MM.1S (cell line): ENCODE measurements around the gene MAP2.

Source experiments
- DNase-seq: peaks from one replicate; pipeline ENCODE4 v3.0.0-alpha.2; 2015
- H2AFZ ChIP-seq: fragments of 300-600 bp; sonication (generic); 2 replicates; pipeline ENCODE4 v1.6.0; 2016; ENCODE audit warnings: antibody characterized with exemption, low read length
- H3F3A ChIP-seq: fragments of 300-600 bp; sonication (generic); 2 replicates; pipeline ENCODE4 v1.6.1; 2016; ENCODE audit warnings: mild to moderate bottlenecking, antibody characterized with exemption, low read length, moderate library complexity, mixed read lengths; ENCODE audit not compliant: insufficient read depth
- H3K27ac ChIP-seq: fragments of 300-600 bp; sonication (generic); 2 replicates; pipeline ENCODE4 v1.5.1; 2016; ENCODE audit warnings: mild to moderate bottlenecking, low read length
- H3K27me3 ChIP-seq: fragments of 300-600 bp; sonication (generic); replicated peaks from 2 replicates; pipeline ENCODE4 v1.6.0; 2016; ENCODE audit warnings: low read length; ENCODE audit not compliant: insufficient read depth
- H3K36me3 ChIP-seq: fragments of 300-600 bp; sonication (generic); replicated peaks from 2 replicates; pipeline ENCODE4 v1.6.1; 2016; ENCODE audit warnings: mild to moderate bottlenecking, low read length, mixed read lengths; ENCODE audit not compliant: insufficient read depth
- H3K4me1 ChIP-seq: fragments of 300-600 bp; sonication (generic); 2 replicates; pipeline ENCODE4 v1.6.1; 2016; ENCODE audit warnings: low read length, mixed read lengths
- H3K4me2 ChIP-seq: fragments of 300-600 bp; sonication (generic); 2 replicates; pipeline ENCODE4 v1.6.0; 2016; ENCODE audit warnings: low read depth, low read length
- H3K4me3 ChIP-seq: fragments of 300-600 bp; sonication (generic); 2 replicates; pipeline ENCODE4 v1.5.1; 2016; ENCODE audit warnings: low read length, mixed read lengths
- H3K79me2 ChIP-seq: fragments of 300-600 bp; sonication (generic); 2 replicates; pipeline ENCODE4 v1.6.1; 2016; ENCODE audit warnings: mixed run types, low read length, mixed read lengths
- H3K9ac ChIP-seq: fragments of 300-600 bp; sonication (generic); 2 replicates; pipeline ENCODE4 v1.6.1; 2016; ENCODE audit warnings: low read length, mixed read lengths
- H3K9me2 ChIP-seq: fragments of 300-600 bp; sonication (generic); replicated peaks from 2 replicates; pipeline ENCODE4 v1.6.1; 2016; ENCODE audit warnings: mild to moderate bottlenecking, low read length, mixed read lengths; ENCODE audit not compliant: insufficient read depth
- H3K9me3 ChIP-seq: fragments of 300-600 bp; sonication (generic); replicated peaks from 2 replicates; pipeline ENCODE4 v1.6.1; 2016; ENCODE audit warnings: mild to moderate bottlenecking, low read length, mixed read lengths; ENCODE audit not compliant: insufficient read depth
- H4K20me1 ChIP-seq: fragments of 300-600 bp; sonication (generic); 2 replicates; pipeline ENCODE4 v1.6.1; 2016; ENCODE audit warnings: mild to moderate bottlenecking, low read length, moderate library complexity, mixed read lengths; ENCODE audit not compliant: insufficient read depth
- EZH2 ChIP-seq: fragments of 300-600 bp; sonication (generic); optimal IDR thresholded peaks from 2 replicates; pipeline ENCODE3; 2017; ENCODE audit warnings: low read depth, mild to moderate bottlenecking, antibody characterized with exemption, low read length, mixed read lengths
- EZH2phosphoT487 ChIP-seq: fragments of 300-600 bp; sonication (generic); IDR thresholded peaks from 2 replicates; pipeline ENCODE4 v1.6.1; 2018; ENCODE audit warnings: antibody characterized with exemption, low read length
- TF ChIP-seq, protein P1 (sequence below): fragments of 300-600 bp; sonication (generic); IDR thresholded peaks from 2 replicates; pipeline ENCODE4 v1.5.1; 2016; ENCODE audit warnings: antibody characterized with exemption, low read length, mixed read lengths

MAP2 gene

DNA sequence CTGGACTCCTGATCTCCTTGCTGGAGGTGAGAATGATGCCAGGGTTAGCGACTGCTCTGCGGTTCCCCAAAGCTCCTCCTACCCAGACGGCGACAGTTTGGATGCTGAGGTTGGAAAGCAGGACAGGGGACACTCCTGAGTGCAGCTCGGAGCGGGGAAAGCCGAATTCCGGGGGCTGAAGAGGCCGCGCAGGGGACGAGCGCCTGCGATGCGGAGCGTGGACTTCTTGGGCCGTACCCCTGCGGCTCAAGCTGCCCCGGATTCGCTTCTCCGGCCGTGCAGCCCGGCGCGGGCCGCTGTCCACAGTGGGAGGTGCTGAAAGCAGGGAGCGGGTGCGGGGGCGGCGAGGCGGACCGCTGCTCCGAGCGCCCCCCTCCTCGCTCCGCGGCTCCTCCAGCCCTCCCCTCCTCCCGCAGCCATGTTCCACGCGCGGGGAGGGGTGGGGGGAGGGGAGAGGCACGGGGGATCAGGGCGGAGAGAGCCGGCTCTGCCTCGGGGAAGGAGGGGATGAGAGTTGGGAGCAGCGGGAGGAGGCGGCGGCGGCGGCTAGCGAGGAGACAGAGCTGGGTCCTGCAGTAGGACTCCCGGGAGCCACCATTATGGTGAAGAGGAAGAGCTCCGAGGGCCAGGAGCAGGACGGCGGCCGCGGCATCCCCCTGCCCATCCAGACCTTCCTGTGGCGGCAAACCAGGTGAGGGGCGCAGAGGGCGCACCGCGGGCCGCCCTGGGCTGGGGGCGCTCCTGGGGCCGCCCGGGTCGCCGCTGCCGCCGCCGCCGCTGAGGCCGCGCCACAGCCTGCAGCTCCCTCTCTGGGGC lies 347.8 kb downstream of the MAP2 start, which contains the start of gene UNC80:
Gene UNC80 (plus strand): TSS at position 359 of the 816 bp plus-strand sequence. CDS start 241 bp downstream, at position 600.
- no peak within 1 kb of the TSS for H2AFZ ChIP-seq
- no peaks in the 10 kb centered on the region for H3K9me3 ChIP-seq
- no peaks in the 10 kb centered on the region for H3K79me2 ChIP-seq
- H3K9me2 ChIP-seq, result no peaks in the 10 kb centered on the region
- no peak for DNase-seq
- H3K27me3 ChIP-seq, result no peaks in the 10 kb centered on the region
- H3K4me2 ChIP-seq, result no peak within 1 kb of the TSS
- no peak within 1 kb of the TSS for H3K4me3 ChIP-seq
- H3K4me1 ChIP-seq, result no peaks in the 10 kb centered on the region
- no peaks in the 10 kb centered on the region for H3K36me3 ChIP-seq
- H3K27ac ChIP-seq, result no peak within 1 kb of the TSS
- H3K9ac ChIP-seq, result no peak within 1 kb of the TSS
- no peaks in the 10 kb centered on the region for H3F3A ChIP-seq
- TF ChIP-seq, protein P1, sequence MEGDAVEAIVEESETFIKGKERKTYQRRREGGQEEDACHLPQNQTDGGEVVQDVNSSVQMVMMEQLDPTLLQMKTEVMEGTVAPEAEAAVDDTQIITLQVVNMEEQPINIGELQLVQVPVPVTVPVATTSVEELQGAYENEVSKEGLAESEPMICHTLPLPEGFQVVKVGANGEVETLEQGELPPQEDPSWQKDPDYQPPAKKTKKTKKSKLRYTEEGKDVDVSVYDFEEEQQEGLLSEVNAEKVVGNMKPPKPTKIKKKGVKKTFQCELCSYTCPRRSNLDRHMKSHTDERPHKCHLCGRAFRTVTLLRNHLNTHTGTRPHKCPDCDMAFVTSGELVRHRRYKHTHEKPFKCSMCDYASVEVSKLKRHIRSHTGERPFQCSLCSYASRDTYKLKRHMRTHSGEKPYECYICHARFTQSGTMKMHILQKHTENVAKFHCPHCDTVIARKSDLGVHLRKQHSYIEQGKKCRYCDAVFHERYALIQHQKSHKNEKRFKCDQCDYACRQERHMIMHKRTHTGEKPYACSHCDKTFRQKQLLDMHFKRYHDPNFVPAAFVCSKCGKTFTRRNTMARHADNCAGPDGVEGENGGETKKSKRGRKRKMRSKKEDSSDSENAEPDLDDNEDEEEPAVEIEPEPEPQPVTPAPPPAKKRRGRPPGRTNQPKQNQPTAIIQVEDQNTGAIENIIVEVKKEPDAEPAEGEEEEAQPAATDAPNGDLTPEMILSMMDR, result no peak
- H4K20me1 ChIP-seq, result no peaks in the 10 kb centered on the region

DNA sequence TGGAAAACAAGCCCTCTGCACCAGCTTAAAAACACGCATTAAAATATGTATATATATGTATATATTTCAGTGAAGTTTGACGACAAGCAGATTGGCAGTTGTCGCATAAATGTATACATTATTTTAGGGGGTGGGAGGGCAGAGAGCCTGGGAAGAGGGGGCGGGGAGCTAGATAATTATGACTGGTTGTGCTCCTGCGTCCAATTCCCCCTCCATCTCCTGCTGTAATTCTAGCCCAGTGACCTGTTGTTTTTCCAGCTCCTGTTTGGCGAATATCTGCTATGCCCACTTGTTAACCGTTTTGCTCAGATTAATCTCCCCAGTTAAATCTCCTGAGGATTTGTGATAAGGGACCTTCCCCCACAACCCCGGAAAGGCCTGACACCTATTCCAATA lies 348.4 kb downstream of the MAP2 start:
- TF ChIP-seq EZH2 (no peak), EZH2phosphoT487 (no peak)
- TF ChIP-seq, protein P1, result no peak
- H3K4me2 ChIP-seq, result no peak overlapping the region
- H3K9me2 ChIP-seq, result no peaks in the 10 kb centered on the region
- H3K4me1 ChIP-seq, result no peaks in the 10 kb centered on the region
- H3K27me3 ChIP-seq, result no peaks in the 10 kb centered on the region
- H3K27ac ChIP-seq, result no peak overlapping the region
- no peak overlapping the region for H3K4me3 ChIP-seq
- H4K20me1 ChIP-seq, result no peaks in the 10 kb centered on the region
- H2AFZ ChIP-seq, result no peak overlapping the region
- no peak overlapping the region for H3K9ac ChIP-seq
- no peaks in the 10 kb centered on the region for H3K36me3 ChIP-seq
- H3K79me2 ChIP-seq, result no peaks in the 10 kb centered on the region
- H3K9me3 ChIP-seq, result no peaks in the 10 kb centered on the region
- DNase-seq, result no peak
- H3F3A ChIP-seq, result no peaks in the 10 kb centered on the region

DNA sequence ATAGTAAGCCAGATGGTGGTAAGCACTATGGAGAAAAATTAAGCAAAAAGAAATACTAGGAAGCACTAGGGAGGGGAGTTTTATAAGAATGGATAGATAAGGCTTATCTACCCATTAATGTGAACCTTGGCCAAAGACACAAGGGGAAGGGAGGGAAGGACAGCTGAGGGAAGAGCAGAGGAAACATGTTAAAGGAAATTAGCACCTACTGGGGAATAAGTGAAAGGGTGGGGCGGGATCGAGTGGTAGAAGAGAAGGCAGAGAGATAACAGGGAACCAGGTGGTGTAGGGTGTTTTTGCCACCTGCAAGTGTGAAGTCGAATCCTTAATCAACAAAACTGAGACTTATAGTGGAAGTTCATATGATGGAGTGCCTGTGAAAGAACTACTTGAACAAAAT lies 349.5 kb downstream of the MAP2 start:
- Histone ChIP-seq H3K27me3 (no peaks in the 10 kb centered on the region), H3K4me3 (no peak overlapping the region), H3K27ac (no peak overlapping the region), H3F3A (no peaks in the 10 kb centered on the region), H2AFZ (no peak overlapping the region), H3K9ac (no peak overlapping the region), H3K4me2 (no peak overlapping the region), H3K9me2 (no peaks in the 10 kb centered on the region), H4K20me1 (no peaks in the 10 kb centered on the region), H3K9me3 (no peaks in the 10 kb centered on the region), H3K4me1 (no peaks in the 10 kb centered on the region), H3K79me2 (no peaks in the 10 kb centered on the region), H3K36me3 (no peaks in the 10 kb centered on the region)
- DNase-seq, result no peak
- no peak for TF ChIP-seq EZH2phosphoT487
- TF ChIP-seq, protein P1, result no peak
- no peak for TF ChIP-seq EZH2
